Mesenchymal stem cell (in vitro differentiated cells and primary cell): ENCODE data around the gene FAHD1.

Experiments used
- DNase-seq: peaks from one replicate; pipeline ENCODE4 v3.0.0-alpha.2; 2013
- H2AFZ ChIP-seq: one replicate; pipeline ENCODE4 v1.6.1; 2013; ENCODE audit warnings: low read depth, mild to moderate bottlenecking, control low read depth, inconsistent platforms, low read length, moderate library complexity
- H2AK5ac ChIP-seq: 2 replicates; pipeline ENCODE4 v1.6.1; 2013; ENCODE audit warnings: low read length, moderate library complexity, mild to moderate bottlenecking, inconsistent platforms; ENCODE audit not compliant: severe bottlenecking
- H2BK120ac ChIP-seq: one replicate; pipeline ENCODE4 v1.6.1; 2013; ENCODE audit warnings: low read depth, mild to moderate bottlenecking, inconsistent platforms, low read length, moderate library complexity
- H2BK12ac ChIP-seq, 2 experiments: one replicate each; pipeline ENCODE4 v1.6.1; 2013; ENCODE audit warnings: inconsistent platforms in 2 of 2, low read length in 2 of 2, mild to moderate bottlenecking in 2 of 2, moderate library complexity in 2 of 2, control low read depth in 1 of 2
- H2BK15ac ChIP-seq: one replicate; pipeline ENCODE4 v1.6.1; 2013; ENCODE audit warnings: mild to moderate bottlenecking, low read depth, inconsistent platforms; ENCODE audit not compliant: poor library complexity, severe bottlenecking
- H2BK5ac ChIP-seq: 2 replicates; pipeline ENCODE4 v1.6.1; 2013; ENCODE audit warnings: low read depth, mild to moderate bottlenecking, low read length, control low read depth, inconsistent platforms; ENCODE audit not compliant: poor library complexity, severe bottlenecking
- H3K14ac ChIP-seq, 2 experiments: one replicate each; pipeline ENCODE4 v1.6.1; 2013; ENCODE audit warnings: inconsistent platforms in 2 of 2, low read length in 2 of 2, control low read depth in 1 of 2, mild to moderate bottlenecking in 1 of 2, moderate library complexity in 1 of 2
- H3K18ac ChIP-seq, 2 experiments: one replicate each; pipeline ENCODE4 v1.6.1; 2013; ENCODE audit warnings: inconsistent platforms in 2 of 2, low read length in 2 of 2, control low read depth in 1 of 2, low read depth in 1 of 2, mild to moderate bottlenecking in 1 of 2
- H3K23ac ChIP-seq, 2 experiments: one replicate each; pipeline ENCODE4 v1.6.1; 2013; ENCODE audit warnings: inconsistent platforms in 2 of 2, low read length in 2 of 2, mild to moderate bottlenecking in 2 of 2, moderate library complexity in 2 of 2, control low read depth in 1 of 2
- H3K27ac ChIP-seq: 2 replicates; pipeline ENCODE4 v1.5.1; 2013; ENCODE audit warnings: mild to moderate bottlenecking, moderate library complexity, low read length, control low read depth, inconsistent platforms; ENCODE audit not compliant: poor library complexity, severe bottlenecking
- H3K27me3 ChIP-seq, 2 experiments: 2 replicates each; pipeline versions ENCODE4 v1.6.1 to v1.7.0; 2013; ENCODE audit warnings: low read length in 2 of 2, mild to moderate bottlenecking in 2 of 2, moderate library complexity in 2 of 2, control low read depth in 1 of 2, inconsistent platforms in 1 of 2; ENCODE audit not compliant: control insufficient read depth in 1 of 2, insufficient read depth in 1 of 2
- H3K36me3 ChIP-seq, 2 experiments: 2 replicates each; pipeline versions ENCODE4 v1.6.1 to v1.7.0; 2013; ENCODE audit warnings: low read length in 2 of 2, control low read depth in 1 of 2, inconsistent platforms in 1 of 2, low read depth in 1 of 2, mild to moderate bottlenecking in 1 of 2; ENCODE audit not compliant: insufficient read depth in 2 of 2, control insufficient read depth in 1 of 2
- H3K4ac ChIP-seq, 2 experiments: one replicate each; pipeline ENCODE4 v1.6.1; 2013; ENCODE audit warnings: inconsistent platforms in 2 of 2, low read length in 2 of 2, mild to moderate bottlenecking in 2 of 2, moderate library complexity in 2 of 2, control low read depth in 1 of 2, low read depth in 1 of 2
- H3K4me1 ChIP-seq: 2 replicates; pipeline ENCODE4 v1.6.1; 2013; ENCODE audit warnings: low read depth, low read length, control low read depth; ENCODE audit not compliant: control insufficient read depth, insufficient read depth
- H3K4me2 ChIP-seq: 2 replicates; pipeline ENCODE4 v1.6.1; 2013; ENCODE audit warnings: low read length, mild to moderate bottlenecking, inconsistent platforms; ENCODE audit not compliant: poor library complexity, severe bottlenecking
- H3K4me3 ChIP-seq, 2 experiments: 2 replicates each; pipeline versions ENCODE4 v1.5.1 to v1.7.0; 2013; ENCODE audit warnings: low read length in 2 of 2, mild to moderate bottlenecking in 2 of 2, control low read depth in 1 of 2, low read depth in 1 of 2; ENCODE audit not compliant: insufficient read depth in 1 of 2
- H3K79me1 ChIP-seq: replicated peaks from 2 replicates; pipeline ENCODE4 v1.6.1; 2013; ENCODE audit warnings: mild to moderate bottlenecking, control low read depth, low read length, inconsistent platforms; ENCODE audit not compliant: poor library complexity, severe bottlenecking
- H3K9ac ChIP-seq: 2 replicates; pipeline ENCODE4 v1.7.0; 2013; ENCODE audit warnings: mild to moderate bottlenecking, low read length, moderate library complexity
- H3K9me3 ChIP-seq: 2 replicates; pipeline ENCODE4 v1.7.0; 2013; ENCODE audit warnings: mild to moderate bottlenecking, low read length; ENCODE audit not compliant: control insufficient read depth
- H4K8ac ChIP-seq: one replicate; pipeline ENCODE4 v1.6.1; 2013; ENCODE audit warnings: inconsistent platforms, mild to moderate bottlenecking, low read length, moderate library complexity
- H4K91ac ChIP-seq: one replicate; pipeline ENCODE4 v1.6.1; 2013; ENCODE audit warnings: mild to moderate bottlenecking, low read length, inconsistent platforms
- WGBS: methylation state at CpG from one replicate; pipeline ENCODE4 v1.1.7; 2013; ENCODE audit warnings: mixed read lengths; 5-methylcytosine and 5-hydroxymethylcytosine counted together

Gene FAHD1

DNA sequence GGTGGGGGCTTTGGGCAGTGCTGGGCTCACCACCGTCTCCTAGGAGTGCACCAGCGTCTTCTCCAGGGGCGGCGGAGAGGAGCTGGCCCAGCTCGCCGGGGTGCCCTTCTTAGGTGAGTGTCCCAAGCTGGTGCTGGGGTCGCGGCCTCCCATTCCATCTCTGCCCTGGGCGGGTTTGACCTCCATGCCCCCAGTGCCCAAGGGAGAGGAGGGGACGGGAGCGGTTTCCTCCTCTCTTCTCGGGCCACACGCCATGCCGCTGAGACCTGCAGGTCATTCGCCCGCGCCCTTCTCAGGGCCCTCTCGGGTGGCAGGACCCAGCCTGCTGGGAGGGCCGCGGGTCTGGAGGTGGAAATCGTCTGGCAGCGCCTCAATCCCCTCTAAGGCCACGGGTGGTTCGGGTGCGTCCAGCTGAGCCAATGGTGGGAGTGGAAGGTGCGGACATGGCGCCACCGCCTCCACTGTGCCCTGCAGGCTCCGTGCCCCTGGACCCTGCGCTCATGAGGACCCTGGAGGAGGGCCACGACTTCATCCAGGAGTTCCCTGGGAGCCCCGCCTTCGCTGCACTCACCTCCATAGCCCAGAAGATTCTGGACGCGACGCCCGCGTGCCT lies 38.8 kb upstream of the FAHD1 start:
- 95% methylated on average over 38 of the region's 38 CpGs for WGBS

DNA sequence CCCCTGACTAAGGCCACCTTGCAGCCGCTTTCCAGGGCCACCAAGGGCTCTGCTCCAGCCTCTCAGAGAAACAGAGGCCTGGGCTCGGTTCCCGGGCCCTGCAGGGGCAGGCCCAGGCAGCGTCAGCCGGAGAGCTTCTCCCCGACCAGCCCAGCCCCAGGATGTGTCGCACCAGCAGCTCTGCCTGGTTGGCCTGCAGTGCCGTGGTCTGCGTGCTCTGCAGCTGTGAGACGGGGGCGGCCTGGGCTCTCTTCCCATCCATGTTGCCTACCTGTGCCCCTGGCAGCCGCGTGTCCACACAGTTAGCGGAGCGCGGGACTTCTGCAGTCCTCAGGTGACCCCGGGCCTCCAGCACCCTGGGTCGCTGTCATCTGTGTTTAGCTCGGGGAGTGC lies 38.3 kb upstream of the FAHD1 start:
- Histone ChIP-seq H4K91ac (no peak overlapping the region), H3K4me2 (no peak overlapping the region), H3K4ac (no peak overlapping the region), H3K79me1 (peaks cover 46% of the 10 kb centered on the region), H2AFZ (no peak overlapping the region), H3K27me3 (no peaks in the 10 kb centered on the region), H3K4me3 (no peak overlapping the region), H2BK5ac (no peak overlapping the region), H4K8ac (no peak overlapping the region), H2AK5ac (no peak overlapping the region), H3K18ac (no peak overlapping the region), H3K27ac (no peak overlapping the region), H3K36me3 (peaks cover 27 to 87% of the 10 kb centered on the region in 2 experiments), H3K9ac (no peak overlapping the region), H2BK15ac (no peak overlapping the region), H3K9me3 (no peaks in the 10 kb centered on the region), H3K4me1 (peaks cover 7% of the 10 kb centered on the region), H3K14ac (no peak overlapping the region), H3K23ac (no peak overlapping the region), H2BK120ac (no peak overlapping the region), H2BK12ac (no peak overlapping the region)
- DNase-seq, result no peak
- WGBS, result 82% methylated on average over 19 of the region's 19 CpGs

More for the DNA sequence above, 38.8 kb upstream of the FAHD1 start:
- H3K4me2 ChIP-seq, result no peak overlapping the region
- H3K4me3 ChIP-seq, result no peak overlapping the region
- no peaks in the 10 kb centered on the region for H3K27me3 ChIP-seq
- H3K23ac ChIP-seq, result no peak overlapping the region
- no peak overlapping the region for H3K4ac ChIP-seq
- no peak overlapping the region for H2BK15ac ChIP-seq
- H3K9ac ChIP-seq, result no peak overlapping the region
- H3K27ac ChIP-seq, result no peak overlapping the region
- H3K18ac ChIP-seq, result no peak overlapping the region
- H2AFZ ChIP-seq, result no peak overlapping the region
- no peak overlapping the region for H3K14ac ChIP-seq
- H3K4me1 ChIP-seq, result peaks cover 7% of the 10 kb centered on the region
- H2AK5ac ChIP-seq, result no peak overlapping the region
- no peak overlapping the region for H2BK120ac ChIP-seq
- no peak overlapping the region for H4K8ac ChIP-seq
- no peaks in the 10 kb centered on the region for H3K9me3 ChIP-seq
- no peak overlapping the region for H2BK12ac ChIP-seq
- peaks cover 27 to 82% of the 10 kb centered on the region in 2 experiments for H3K36me3 ChIP-seq
- DNase-seq, result no peak
- H4K91ac ChIP-seq, result no peak overlapping the region
- H2BK5ac ChIP-seq, result no peak overlapping the region
- peaks cover 43% of the 10 kb centered on the region for H3K79me1 ChIP-seq

DNA sequence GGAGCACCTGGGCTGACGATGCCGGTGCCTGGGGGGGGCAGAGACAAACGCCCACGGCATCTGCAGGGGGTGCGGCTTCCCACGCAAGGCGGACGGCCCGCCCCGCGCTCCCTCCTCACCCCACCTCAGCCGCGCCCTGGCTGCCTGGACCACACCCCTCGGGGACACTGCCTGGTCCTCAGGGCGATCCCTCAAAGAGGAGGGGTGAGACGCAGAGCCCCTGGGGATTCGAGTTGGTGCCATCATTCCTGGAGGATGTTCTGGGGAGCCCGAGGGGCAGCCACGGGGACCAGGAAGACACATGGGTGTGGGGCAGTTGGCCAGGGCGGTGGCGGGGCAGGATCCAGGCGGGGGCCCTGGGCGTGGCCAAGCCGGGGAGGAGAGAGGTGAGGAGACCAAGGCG lies 37.4 kb upstream of the FAHD1 start:
- Histone ChIP-seq H2AFZ (no peak overlapping the region), H3K27ac (no peak overlapping the region), H2BK15ac (no peak overlapping the region), H3K27me3 (no peaks in the 10 kb centered on the region), H3K23ac (no peak overlapping the region), H3K4me2 (no peak overlapping the region), H2BK120ac (no peak overlapping the region), H3K9ac (no peak overlapping the region), H4K8ac (no peak overlapping the region), H3K36me3 (peaks cover 27 to 90% of the 10 kb centered on the region in 2 experiments), H3K4me3 (no peak overlapping the region), H2AK5ac (no peak overlapping the region), H3K9me3 (no peaks in the 10 kb centered on the region), H3K79me1 (peaks cover 42% of the 10 kb centered on the region), H3K4me1 (peaks cover 8% of the 10 kb centered on the region), H4K91ac (no peak overlapping the region), H3K4ac (no peak overlapping the region), H3K18ac (no peak overlapping the region), H3K14ac (no peak overlapping the region), H2BK12ac (no peak overlapping the region), H2BK5ac (no peak overlapping the region)
- 96% methylated on average over 23 of the region's 25 CpGs for WGBS
- no peak for DNase-seq

DNA sequence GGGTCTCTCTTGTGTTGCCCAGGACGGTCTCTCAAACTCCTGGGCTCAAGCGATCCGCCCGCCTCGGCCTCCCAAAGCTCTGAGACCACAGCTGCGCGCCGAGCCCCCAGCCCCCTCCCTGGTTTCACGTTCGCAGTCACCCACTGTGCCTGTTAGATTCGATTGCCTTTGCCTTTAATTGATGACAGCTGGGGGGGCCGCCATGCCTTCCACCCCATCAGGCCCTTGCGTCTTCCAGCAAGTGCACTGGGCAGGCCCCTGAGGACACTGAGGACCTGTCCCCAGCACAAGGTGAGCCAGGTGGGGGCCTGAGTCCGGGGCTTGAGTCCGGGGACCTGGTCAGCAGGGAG lies 36.8 kb upstream of the FAHD1 start:
- no peak overlapping the region for H3K4me3 ChIP-seq
- H2AFZ ChIP-seq, result no peak overlapping the region
- peaks cover 24 to 86% of the 10 kb centered on the region in 2 experiments for H3K36me3 ChIP-seq
- no peak overlapping the region for H4K8ac ChIP-seq
- no peak overlapping the region for H3K27ac ChIP-seq
- H3K4me1 ChIP-seq, result peaks cover 8% of the 10 kb centered on the region
- H3K4ac ChIP-seq, result no peak overlapping the region
- no peak overlapping the region for H3K23ac ChIP-seq
- H2AK5ac ChIP-seq, result no peak overlapping the region
- WGBS, result 98% methylated on average over 15 of the region's 15 CpGs
- H3K4me2 ChIP-seq, result no peak overlapping the region
- no peak overlapping the region for H4K91ac ChIP-seq
- DNase-seq, result no peak
- no peak overlapping the region for H2BK5ac ChIP-seq
- no peak overlapping the region for H3K18ac ChIP-seq
- no peak overlapping the region for H2BK120ac ChIP-seq
- H3K27me3 ChIP-seq, result no peaks in the 10 kb centered on the region
- H2BK15ac ChIP-seq, result no peak overlapping the region
- H3K9ac ChIP-seq, result no peak overlapping the region
- no peak overlapping the region for H3K14ac ChIP-seq
- H3K9me3 ChIP-seq, result no peaks in the 10 kb centered on the region
- H2BK12ac ChIP-seq, result no peak overlapping the region
- peaks cover 41% of the 10 kb centered on the region for H3K79me1 ChIP-seq
